Activated T-cell treated with anti-CD3 and anti-CD28 coated beads, Interleukin-2, amount 50 U/mL, for 48 hours (primary cell): ENCODE data around the gene CHI3L2.
"Not testable (repeated sequence)": the region's sequence is repeated elsewhere in the genome, so short reads cannot be mapped to it uniquely, and the experiment has no call there.

Experiments used
- DNase-seq, 2 experiments: peaks; one replicate each; pipeline ENCODE4 v3.0.0-alpha.2; 2020

The CHI3L2 gene

GRCh38 chr1:111202707-111203623 lies 24.5 kb upstream of the CHI3L2 start:
- DNase-seq = peak in 1 of 2 experiments; percentile 42

- peak; percentile 87 to 90 for DNase-seq
Measured at GRCh38 chr1:111203681-111204200, 23.8 kb upstream of the CHI3L2 start.

- peak; percentile 74 to 79 for DNase-seq
Measured at GRCh38 chr1:111204201-111204982, 23.1 kb upstream of the CHI3L2 start.

GRCh38 chr1:111204983-111205713 lies 22.4 kb upstream of the CHI3L2 start:
- DNase-seq = no peak

- DNase-seq = no peak
Measured at GRCh38 chr1:111205714-111206050, 21.8 kb upstream of the CHI3L2 start.

GRCh38 chr1:111208921-111209320 lies 18.6 kb upstream of the CHI3L2 start:
- DNase-seq = no peak

- no peak for DNase-seq
Measured at GRCh38 chr1:111209622-111210021, 17.9 kb upstream of the CHI3L2 start.

- no peak for DNase-seq
Measured at GRCh38 chr1:111211921-111212320, 15.6 kb upstream of the CHI3L2 start.

GRCh38 chr1:111212634-111213335 lies 14.7 kb upstream of the CHI3L2 start:
- no peak for DNase-seq

GRCh38 chr1:111213412-111213811 lies 14.1 kb upstream of the CHI3L2 start:
- peak in 1 of 2 experiments; percentile 30 for DNase-seq

- DNase-seq = peak in 1 of 2 experiments; percentile 29
Measured at GRCh38 chr1:111214074-111214801, 13.3 kb upstream of the CHI3L2 start.

- peak; percentile 76 to 77 for DNase-seq
Measured at GRCh38 chr1:111214884-111215283, 12.6 kb upstream of the CHI3L2 start.

GRCh38 chr1:111215285-111215684 lies 12.2 kb upstream of the CHI3L2 start:
- DNase-seq = not testable (repeated sequence)

- DNase-seq = no peak
Measured at GRCh38 chr1:111216751-111217150, 10.8 kb upstream of the CHI3L2 start.

- no peak for DNase-seq
Measured at GRCh38 chr1:111217183-111217910, 10.2 kb upstream of the CHI3L2 start.

- DNase-seq = peak; percentile 23 to 25
Measured at GRCh38 chr1:111218701-111219556, 8.6 kb upstream of the CHI3L2 start.

- peak; percentile 64 to 68 for DNase-seq
Measured at GRCh38 chr1:111219557-111220286, 7.8 kb upstream of the CHI3L2 start.

- peak; percentile 36 to 38 for DNase-seq
Measured at GRCh38 chr1:111220302-111220890, 7.1 kb upstream of the CHI3L2 start.

GRCh38 chr1:111221276-111221632 lies 6.3 kb upstream of the CHI3L2 start:
- DNase-seq = peak in 1 of 2 experiments; percentile 26
